HG03139 (cell line): ENCODE data around the gene RCOR3.
"Not testable (repeated sequence)": the region's sequence is repeated elsewhere in the genome, so short reads cannot be mapped to it uniquely, and the experiment has no call there.

Source experiments
- ATAC-seq: cut with Tn5 transposase; IDR thresholded peaks from one replicate; pipeline ENCODE4 v1.9.1; 2021; ENCODE audit not compliant: unreplicated experiment

Gene RCOR3

GRCh38 chr1:211259638-211260126 is 516 bp downstream of the RCOR3 start:
- peak; percentile 8 for ATAC-seq

DNA sequence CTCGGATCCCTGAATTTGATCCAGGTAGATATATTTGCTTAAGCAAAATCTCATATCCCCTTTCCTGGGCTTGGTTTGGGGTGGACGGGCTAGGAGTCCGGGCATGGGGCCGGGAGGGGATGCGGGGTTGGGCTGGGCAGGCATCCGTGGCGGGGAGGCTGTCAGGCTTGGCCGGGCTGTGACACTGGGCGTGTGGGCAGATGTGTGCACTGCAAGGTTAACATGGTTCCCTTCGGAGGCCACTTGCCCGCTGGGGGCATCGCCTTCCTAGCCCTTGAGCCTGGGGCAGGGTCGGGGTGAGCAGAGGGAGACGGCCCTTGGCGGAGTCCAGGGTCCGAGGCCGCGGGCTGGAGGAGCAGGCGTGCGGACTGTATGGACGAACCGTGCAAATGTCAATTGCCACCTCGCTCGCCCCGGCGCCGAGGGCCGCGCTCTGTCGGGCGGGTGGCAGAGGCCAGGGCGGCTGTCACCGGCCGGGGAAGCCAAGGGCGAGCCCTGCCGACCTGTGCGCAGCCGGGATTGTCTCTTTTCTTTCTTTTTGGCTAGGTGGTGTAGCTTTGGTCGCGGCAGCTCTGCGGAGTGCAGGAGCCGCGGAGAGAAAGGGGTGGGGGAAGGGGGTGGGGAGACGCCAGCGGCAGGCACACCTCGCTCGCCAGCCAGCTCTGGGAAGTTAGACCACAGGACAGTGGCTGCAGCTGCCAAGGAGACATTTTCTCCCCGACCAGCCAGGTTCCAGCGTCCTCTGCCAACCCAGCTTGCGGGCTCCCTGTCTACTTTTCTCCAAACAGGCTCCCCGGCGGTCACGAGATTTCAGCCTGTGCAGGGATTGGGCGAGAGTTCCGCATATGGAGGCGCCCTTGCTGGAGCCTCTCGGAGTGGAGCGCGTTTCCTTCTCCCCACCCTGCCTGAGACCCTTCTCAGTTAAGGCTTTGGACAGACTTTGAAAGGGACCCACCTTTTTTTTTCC is 1.3 kb downstream of the RCOR3 start:
- peak; percentile 34 for ATAC-seq

- ATAC-seq, result no peak
Observed at GRCh38 chr1:211261229-211261628, 2.1 kb downstream of the RCOR3 start.

- ATAC-seq, result not testable (repeated sequence)
Observed at GRCh38 chr1:211263022-211263421, 3.9 kb downstream of the RCOR3 start.

DNA sequence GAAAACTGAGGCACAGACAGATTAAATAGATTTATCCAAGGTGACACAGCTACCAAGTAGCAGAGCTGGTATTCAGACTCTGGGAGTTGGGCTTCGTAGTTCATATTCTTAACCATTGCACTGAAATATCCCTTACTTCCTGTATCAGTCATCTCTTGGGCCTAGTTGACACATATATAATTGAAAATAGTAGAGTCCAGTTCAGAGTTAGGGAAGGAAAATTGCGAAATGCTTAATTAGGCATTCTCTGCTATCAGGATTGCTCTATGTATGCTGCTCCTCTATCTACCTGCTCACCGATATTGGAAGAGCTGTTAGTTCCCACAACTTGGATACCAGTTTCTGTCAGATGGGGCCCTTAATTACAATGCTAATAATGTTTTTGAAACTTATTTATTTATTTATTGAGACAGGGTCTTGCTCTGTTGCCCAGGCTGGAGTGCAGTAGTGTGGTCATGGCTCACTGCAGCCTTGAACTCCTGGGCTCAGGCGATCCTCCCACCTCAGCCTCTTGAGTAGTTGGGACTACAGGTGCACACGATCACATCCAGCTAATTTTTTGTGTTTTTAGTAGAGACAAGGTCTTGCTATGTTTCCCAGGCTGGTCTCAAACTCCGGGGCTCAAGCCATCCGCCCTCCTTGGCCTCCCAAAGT is 8.2 kb downstream of the RCOR3 start:
- no peak for ATAC-seq

DNA sequence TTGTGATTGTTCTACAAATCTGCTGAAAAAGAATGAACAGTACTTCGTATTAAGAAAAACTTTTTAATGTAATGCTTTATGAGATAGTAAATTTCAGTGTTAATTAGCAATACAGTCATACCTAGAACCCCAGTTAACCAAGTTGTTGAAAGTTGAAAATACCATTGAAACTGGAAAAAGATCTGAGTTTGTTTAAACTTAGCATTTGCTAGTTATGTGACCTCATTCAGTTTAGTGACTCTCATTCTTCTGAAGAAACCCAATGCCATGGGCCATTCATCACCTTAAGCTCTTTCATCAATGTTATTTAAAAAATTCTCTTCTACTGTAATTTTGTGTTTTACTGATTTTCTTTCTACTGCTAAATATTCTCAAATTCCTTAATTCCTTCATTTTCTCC is 20.2 kb downstream of the RCOR3 start:
- ATAC-seq, result no peak

DNA sequence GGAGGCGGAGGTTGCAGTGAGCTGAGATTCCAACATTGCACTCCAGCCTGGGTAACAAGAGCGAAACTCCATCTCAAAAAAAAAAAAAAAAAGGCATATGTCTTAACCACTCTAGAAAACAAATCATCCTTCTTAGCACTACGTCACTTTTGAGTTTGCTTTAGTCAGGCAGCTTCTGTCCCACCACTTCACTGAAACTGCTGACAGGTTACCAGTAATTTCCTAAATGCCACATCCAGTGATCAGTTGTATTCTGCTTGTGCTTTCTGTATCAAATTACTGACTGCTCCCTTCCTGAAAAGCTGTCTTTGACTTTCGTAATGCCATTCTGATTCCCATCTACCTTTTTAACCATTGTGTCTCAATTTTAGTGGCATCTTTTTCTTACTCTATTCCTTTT is 21.7 kb downstream of the RCOR3 start:
- no peak for ATAC-seq

DNA sequence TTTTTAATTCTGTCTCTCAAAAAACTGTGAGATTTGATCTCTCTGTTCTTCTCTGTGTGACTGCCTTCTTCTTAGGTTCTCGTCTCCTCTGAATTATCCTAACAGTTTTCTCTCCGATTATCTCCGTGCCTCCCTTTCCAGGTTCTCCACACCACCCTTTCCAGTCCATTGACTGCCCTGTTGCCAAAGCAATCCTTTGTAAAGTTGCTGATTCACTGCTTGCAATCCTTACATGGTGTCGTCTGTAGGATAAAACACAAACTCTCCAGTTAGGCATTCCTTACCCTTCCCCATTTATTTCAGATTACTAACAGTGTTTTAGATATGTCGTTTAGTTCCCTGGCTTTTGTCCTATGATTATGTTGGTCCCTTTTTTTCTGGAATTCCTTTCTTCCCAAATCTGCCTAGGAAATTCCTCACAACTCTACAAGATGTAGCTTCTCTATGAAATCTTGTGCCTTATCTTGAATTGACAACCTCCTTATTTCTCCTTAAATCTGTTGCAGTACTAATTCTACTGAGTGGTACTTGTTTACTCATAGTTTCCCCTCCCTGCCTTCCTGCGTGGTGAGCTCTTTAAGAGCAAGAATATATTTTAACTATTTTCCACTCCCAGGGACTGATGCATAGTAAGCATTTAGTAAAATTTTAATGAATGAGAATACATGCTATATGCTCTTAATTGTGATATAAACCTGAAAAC is 22.3 kb downstream of the RCOR3 start:
- ATAC-seq, result no peak

GRCh38 chr1:211282023-211282373 is 22.8 kb downstream of the RCOR3 start:
- no peak for ATAC-seq

- no peak for ATAC-seq
Observed at GRCh38 chr1:211285196-211285595, 26.0 kb downstream of the RCOR3 start.

GRCh38 chr1:211287218-211287617 is 28.1 kb downstream of the RCOR3 start:
- ATAC-seq, result no peak

GRCh38 chr1:211292411-211292810 is 33.2 kb downstream of the RCOR3 start:
- no peak for ATAC-seq

- ATAC-seq, result no peak
Observed at GRCh38 chr1:211296396-211296795, 37.2 kb downstream of the RCOR3 start.

GRCh38 chr1:211305044-211305443 is 45.9 kb downstream of the RCOR3 start:
- ATAC-seq, result peak; percentile 96

DNA sequence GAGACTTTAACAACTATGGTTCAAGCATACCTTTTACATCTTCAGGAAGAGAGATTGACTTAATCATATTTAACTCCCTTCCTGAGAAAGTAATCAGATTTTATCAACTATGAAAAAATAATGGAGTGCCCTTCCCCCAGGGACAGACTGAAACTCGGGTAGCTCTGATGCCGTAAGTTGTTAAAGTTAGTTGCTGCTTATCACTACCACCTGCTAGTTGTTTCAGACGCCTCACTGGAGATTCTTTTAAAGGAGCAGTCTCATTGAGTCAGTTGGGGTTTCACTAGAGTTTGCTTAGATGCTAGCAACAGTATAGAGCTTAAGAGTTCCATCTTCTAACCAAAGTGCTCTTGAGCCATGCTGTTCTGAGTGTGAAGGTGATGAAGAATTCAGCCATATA is 50.5 kb downstream of the RCOR3 start:
- ATAC-seq, result no peak

GRCh38 chr1:211313392-211313791 is 54.2 kb downstream of the RCOR3 start:
- no peak for ATAC-seq

DNA sequence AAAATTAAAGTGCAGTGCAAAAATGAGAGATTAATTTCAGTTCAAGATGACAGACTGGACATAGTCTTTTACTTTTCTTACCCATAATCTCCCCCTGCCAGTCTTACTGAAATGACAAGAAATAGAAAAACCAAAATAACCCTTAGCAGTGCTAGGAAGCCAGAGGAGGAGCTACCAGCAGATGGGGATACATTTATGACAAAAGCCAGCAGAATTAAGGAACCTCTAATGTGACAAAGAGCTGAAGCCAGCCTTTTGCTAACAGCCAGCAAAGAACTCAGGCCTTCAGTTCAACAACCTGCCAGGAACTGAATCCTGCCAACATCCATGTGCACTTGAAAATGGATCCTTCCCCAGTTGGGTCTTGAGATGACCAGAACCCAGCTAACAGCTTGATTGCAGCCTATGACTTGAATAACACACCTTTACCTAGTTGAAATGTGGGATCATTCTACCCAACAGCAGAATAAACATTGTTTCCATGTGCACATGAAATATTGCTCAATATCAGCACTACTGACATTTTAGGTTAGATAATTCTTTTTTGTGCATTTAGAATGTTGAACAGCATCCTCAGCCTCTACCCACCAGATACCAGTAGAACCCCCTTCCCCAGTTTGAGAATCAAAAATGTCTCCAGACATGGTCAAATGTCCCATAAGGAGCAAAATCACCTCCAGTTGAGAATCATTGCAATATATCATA is 59.6 kb downstream of the RCOR3 start:
- no peak for ATAC-seq

DNA sequence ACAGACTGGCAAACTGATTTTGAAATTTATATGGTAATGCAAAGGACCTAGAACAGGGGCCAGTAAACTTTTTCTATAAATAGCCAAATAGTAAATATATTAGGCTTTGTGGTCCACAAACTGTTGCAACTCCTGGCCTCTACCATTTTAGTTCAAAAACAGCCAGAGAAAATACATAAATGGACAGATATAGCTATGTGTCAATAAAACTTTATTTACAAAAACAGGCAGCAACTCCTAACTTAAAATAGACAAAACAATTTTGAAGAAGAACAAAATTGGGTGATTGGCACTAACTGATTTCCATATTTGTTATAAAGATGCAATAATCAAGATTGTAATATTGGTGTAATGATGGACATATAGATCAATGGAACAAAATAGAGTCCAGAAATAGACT is 60.7 kb downstream of the RCOR3 start:
- no peak for ATAC-seq

- ATAC-seq, result no peak
Observed at GRCh38 chr1:211320980-211321379, 61.8 kb downstream of the RCOR3 start.

- not testable (repeated sequence) for ATAC-seq
Observed at GRCh38 chr1:211321646-211322045, 62.5 kb downstream of the RCOR3 start.
